HG03354 (cell line): ENCODE measurements around the gene INPP5E.
"Not testable (repeated sequence)": the region's sequence is repeated elsewhere in the genome, so short reads cannot be mapped to it uniquely, and the experiment has no call there.

Experiments
- ATAC-seq: cut with Tn5 transposase; IDR thresholded peaks from one replicate; pipeline ENCODE4 v1.9.1; 2021; ENCODE audit warnings: mild to moderate bottlenecking; ENCODE audit not compliant: unreplicated experiment, poor library complexity, severe bottlenecking

Gene INPP5E

GRCh38 chr9:136432591-136432990 is 7.1 kb downstream of the INPP5E start:
- ATAC-seq, result no peak

- ATAC-seq, result no peak
Observed at GRCh38 chr9:136431782-136432350, 7.8 kb downstream of the INPP5E start.

GRCh38 chr9:136430588-136431234 is 8.9 kb downstream of the INPP5E start:
- no peak for ATAC-seq

GRCh38 chr9:136429683-136430491 is 9.8 kb downstream of the INPP5E start:
- ATAC-seq, result no peak

- no peak for ATAC-seq
Observed at GRCh38 chr9:136429075-136429628, 10.5 kb downstream of the INPP5E start.

- ATAC-seq, result no peak
Observed at GRCh38 chr9:136426787-136427186, 12.9 kb downstream of the INPP5E start.

- not testable (repeated sequence) for ATAC-seq
Observed at GRCh38 chr9:136425367-136425766, 14.3 kb downstream of the INPP5E start.

GRCh38 chr9:136424750-136425362 is 14.8 kb downstream of the INPP5E start:
- no peak for ATAC-seq

- no peak for ATAC-seq
Observed at GRCh38 chr9:136423432-136424146, 16.1 kb downstream of the INPP5E start.

GRCh38 chr9:136422876-136423275 is 16.8 kb downstream of the INPP5E start:
- no peak for ATAC-seq

- ATAC-seq, result no peak
Observed at GRCh38 chr9:136421791-136422190, 17.9 kb downstream of the INPP5E start.

GRCh38 chr9:136419092-136419420 is 20.6 kb downstream of the INPP5E start:
- no peak for ATAC-seq

GRCh38 chr9:136418182-136419091 is 21.2 kb downstream of the INPP5E start:
- ATAC-seq, result no peak

GRCh38 chr9:136416914-136417313 is 22.7 kb downstream of the INPP5E start:
- no peak for ATAC-seq

GRCh38 chr9:136416427-136416826 is 23.2 kb downstream of the INPP5E start:
- ATAC-seq, result no peak

- no peak for ATAC-seq
Observed at GRCh38 chr9:136412962-136413361, 26.7 kb downstream of the INPP5E start.

GRCh38 chr9:136411378-136411777 is 28.3 kb downstream of the INPP5E start:
- no peak for ATAC-seq

- peak; percentile 91 for ATAC-seq
Observed at GRCh38 chr9:136410500-136411287, 29.0 kb downstream of the INPP5E start, which contains the start of the genes ENTR1 and PMPCA. TSS of gene ENTR1 (minus strand) at chr9:136410614. CDS start at chr9:136410397, 217 bp downstream. TSS of gene PMPCA (plus strand) at chr9:136410658. CDS start at chr9:136410669, 11 bp downstream.
